ENCODE results near the gene NDUFS6. TPM values are rescaled to one million over a fixed set of nuclear protein-coding genes. Genes with fewer than 3 reads are reported as not detected.

The NDUFS6 gene
- 10 to 100 TPM; 50.0 to 94.2 (median 58.8) TPM for polyA plus RNA-seq (ENCODE audit: insufficient read length in 10 of 10)
- long read RNA-seq, donor 1, transcript NDUFS6-201 (4 exons, 1,082 nt) = major isoform, 60 of 88 reads
- long read RNA-seq, donor 1, partial matches to known transcripts = 26 of 88 reads
- long read RNA-seq, donor 1, other reads (novel, unspliced or antisense) = 0 of 88 reads
- long read RNA-seq, donor 2, transcript NDUFS6-201 (4 exons, 1,082 nt) = major isoform, 49 of 62 reads
- long read RNA-seq, donor 2, partial matches to known transcripts = 6 of 62 reads
- long read RNA-seq, donor 2, other reads (novel, unspliced or antisense) = 6 of 62 reads
- long read RNA-seq, donor 3 = 0 reads
- long read RNA-seq, donor 4, transcript NDUFS6-201 (4 exons, 1,082 nt) = major isoform, 43 of 59 reads
- long read RNA-seq, donor 4, partial matches to known transcripts = 9 of 59 reads
- long read RNA-seq, donor 4, other reads (novel, unspliced or antisense) = 5 of 59 reads
- long read RNA-seq, donor 5, transcript NDUFS6-201 (4 exons, 1,082 nt) = major isoform, 83 of 119 reads
- long read RNA-seq, donor 5, partial matches to known transcripts = 25 of 119 reads
- long read RNA-seq, donor 5, other reads (novel, unspliced or antisense) = 9 of 119 reads
- long read RNA-seq, donor 6, transcript NDUFS6-201 (4 exons, 1,082 nt) = major isoform, 69 of 100 reads
- long read RNA-seq, donor 6, partial matches to known transcripts = 21 of 100 reads
- long read RNA-seq, donor 6, other reads (novel, unspliced or antisense) = 7 of 100 reads
- long read RNA-seq, donor 7, transcript NDUFS6-201 (4 exons, 1,082 nt) = major isoform, 48 of 55 reads
- long read RNA-seq, donor 7, partial matches to known transcripts = 5 of 55 reads
- long read RNA-seq, donor 7, other reads (novel, unspliced or antisense) = 0 of 55 reads
- long read RNA-seq, donor 8, transcript NDUFS6-201 (4 exons, 1,082 nt) = major isoform, 44 of 69 reads
- long read RNA-seq, donor 8, partial matches to known transcripts = 25 of 69 reads
- long read RNA-seq, donor 8, other reads (novel, unspliced or antisense) = 0 of 69 reads
- long read RNA-seq, donor 9, transcript NDUFS6-201 (4 exons, 1,082 nt) = major isoform, 6 of 6 reads
- long read RNA-seq, donor 9, partial matches to known transcripts = 0 of 6 reads
- long read RNA-seq, donor 9, other reads (novel, unspliced or antisense) = 0 of 6 reads

DNA sequence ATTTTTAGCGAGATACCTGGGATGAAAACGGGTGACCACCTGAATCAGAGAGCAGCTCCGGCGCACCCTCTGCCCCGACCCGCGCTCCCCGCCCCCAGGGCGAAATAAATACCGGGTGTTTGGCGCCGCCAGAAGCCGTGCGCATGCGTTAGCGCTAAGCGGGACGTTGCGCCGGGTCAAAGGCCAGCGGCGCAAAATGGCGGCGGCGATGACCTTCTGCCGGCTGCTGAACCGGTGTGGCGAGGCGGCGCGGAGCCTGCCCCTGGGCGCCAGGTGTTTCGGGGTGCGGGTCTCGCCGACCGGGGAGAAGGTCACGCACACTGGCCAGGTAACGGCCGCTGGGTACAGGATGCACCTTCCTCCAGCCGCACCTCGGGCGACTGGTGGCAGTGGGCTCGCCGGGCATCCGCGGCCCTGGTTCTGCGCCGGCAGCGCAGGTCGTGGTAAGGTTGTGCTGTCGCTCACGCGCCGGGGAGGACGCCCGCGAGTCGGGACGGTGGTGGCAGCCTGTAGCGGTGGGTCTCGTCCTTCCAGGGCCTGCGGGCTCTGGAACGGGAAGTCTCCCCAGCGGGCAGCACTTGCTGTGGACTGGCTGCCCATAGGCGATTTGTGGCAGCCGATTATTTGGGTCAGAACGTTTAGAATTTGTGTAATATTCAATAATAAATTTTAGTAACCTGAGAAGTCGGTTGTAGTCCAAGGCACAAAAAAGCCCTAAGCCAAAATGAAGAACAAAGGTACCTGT is at the start of gene NDUFS6:
NDUFS6 (plus strand) TSS at position 186 of the 745 bp plus-strand sequence; CDS start at position 197, 11 bp downstream.
- peak; percentile 58 to 91 (median 83) for DNase-seq

DNA sequence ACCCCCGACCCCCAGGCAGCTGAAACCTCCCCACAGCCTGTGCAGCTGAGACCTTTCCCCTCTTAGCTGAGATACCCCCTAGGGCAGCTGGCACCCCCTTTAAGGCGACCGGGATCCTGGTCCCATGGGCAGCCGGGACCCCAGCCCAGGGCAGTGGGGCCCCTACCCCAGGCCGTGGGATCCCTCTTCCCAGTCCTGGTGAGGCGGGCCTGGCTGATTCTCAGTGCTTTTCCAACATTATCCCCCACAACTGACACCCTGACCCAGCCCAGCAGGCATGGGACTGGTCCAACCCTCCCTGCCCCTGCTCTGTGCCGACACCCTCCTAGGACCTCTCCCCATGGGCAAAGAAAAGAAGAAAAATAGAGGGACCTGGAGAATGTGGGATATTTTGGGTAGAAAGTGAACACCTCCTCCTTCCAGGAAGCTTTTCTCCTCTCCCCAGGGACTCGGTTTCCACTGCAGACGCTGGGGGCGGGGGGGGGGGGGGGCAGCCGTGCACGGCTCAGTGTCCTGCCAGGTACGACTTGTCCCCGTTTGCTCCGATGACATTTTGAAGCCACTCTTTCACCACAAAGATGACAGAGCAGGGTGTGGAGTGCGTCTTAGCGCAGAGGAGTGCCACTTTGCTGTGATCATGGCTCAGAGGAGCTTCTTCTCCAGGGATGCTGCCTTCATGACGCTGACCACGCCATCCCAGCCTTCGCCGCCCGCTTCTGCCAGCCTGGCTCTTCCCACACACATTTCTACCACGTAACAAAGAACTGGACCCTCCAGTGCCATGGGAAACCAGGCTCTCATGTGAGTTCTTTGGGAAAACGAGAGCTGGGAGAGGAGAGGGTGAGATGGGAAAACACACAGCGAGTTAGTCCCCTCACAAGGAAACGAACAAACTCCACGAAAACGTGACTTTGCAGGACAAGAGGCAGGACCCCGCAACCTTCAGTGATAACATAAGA is 49.1 kb upstream of the NDUFS6 start:
- no peak for DNase-seq

DNA sequence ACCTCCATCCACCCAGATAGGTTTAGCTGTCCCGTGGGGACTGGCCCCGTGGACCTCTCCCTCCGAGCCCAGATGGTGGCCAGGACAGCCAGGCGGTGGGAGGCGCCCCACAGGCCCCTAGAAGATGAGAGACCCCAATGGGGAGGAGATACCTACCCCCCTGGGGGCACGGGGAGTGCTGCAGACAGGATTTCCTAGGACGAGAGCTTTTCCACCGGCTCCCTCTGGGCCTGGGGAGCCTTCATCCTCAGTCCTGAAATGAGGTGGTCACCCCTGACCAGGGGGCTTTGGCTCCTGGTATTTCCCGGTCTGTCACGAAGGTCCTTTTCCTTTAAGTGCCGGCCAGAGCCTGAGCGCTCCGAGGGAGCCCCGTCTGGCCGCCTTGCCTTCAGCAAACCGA is 48.3 kb upstream of the NDUFS6 start:
- DNase-seq = no peak

DNA sequence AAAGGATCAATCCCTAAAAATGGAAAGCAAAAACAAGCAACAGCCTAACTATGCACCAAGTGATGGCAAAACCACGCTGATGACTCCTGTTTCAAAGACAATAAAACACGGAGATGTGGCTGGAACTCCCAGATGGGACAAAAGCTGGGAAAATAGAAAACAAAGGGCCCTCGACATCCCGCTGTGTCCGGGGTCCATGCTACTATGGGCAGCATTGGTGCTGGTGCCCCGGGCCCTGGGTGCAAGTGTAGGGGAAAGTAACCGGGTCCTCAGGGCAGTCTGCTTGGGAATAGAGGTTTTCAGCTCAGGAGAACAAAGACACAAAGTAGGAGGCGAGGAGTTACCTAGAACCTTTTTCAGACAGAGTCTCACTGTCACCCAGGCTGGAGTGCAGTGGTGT is 47.7 kb upstream of the NDUFS6 start:
- no peak for DNase-seq

DNA sequence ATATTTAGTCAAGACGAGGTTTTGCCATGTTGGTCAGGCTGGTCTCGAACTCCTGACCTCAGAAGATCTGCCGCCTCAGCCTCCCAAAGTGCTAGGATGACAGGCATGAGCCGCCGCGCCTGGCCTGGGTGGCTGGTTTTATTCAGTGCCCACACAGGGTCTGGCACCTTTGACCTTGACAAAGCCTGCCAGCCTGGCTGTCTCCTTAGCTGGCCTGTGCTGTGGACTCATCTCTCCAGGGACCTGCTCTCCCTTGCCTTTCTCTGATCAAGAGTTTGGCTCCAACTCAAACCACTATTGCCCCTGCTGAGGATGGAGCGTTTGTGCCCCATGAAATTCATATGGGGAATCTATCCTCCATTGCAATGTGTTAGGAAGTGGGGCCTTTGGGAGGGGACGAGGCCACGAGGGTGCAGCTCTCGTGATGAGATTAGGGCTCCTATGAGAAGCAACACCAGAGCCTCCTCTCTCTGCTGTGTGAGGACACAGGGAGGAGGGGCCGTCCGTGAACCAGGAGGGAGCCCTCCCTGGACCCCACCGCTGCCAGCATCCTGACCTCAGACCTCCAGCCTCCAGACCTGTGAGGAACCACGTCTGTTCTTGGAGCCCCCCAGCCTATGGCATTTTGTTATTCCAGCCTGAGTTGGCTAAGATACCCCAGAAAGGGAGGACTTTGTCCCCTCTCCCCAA is 46.5 kb upstream of the NDUFS6 start:
- DNase-seq = no peak

DNA sequence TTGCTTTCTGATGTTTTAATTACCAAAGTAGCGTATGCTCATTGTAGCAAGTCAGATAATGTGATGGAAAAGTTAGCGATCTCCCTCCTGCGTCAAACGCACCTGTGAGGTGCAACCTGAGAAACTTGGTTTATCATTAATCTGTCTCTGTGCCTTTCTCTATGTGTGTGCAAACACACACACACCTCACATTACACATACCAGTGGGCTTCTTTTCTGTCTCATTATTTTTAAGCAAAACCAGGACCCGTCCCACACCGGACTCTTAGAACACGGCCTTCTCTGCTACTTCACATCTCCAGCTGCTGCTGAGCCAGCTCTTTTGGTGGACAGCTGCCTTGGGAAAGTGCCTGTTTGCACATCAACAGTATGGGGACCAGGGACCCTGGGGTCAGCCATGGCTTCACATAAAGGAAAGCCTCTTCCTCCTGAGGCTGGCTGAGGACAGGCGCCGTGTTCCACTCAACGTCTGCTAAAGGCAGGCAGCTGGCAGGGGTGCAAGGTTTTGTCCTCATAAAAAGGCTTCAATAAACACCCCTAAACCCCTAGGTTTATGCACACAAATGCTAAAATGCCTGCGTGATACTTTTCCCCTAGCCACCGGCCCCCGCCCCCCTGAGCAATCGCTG is 45.8 kb upstream of the NDUFS6 start:
- peak in 1 of 3 donors; percentile 30 for DNase-seq

DNA sequence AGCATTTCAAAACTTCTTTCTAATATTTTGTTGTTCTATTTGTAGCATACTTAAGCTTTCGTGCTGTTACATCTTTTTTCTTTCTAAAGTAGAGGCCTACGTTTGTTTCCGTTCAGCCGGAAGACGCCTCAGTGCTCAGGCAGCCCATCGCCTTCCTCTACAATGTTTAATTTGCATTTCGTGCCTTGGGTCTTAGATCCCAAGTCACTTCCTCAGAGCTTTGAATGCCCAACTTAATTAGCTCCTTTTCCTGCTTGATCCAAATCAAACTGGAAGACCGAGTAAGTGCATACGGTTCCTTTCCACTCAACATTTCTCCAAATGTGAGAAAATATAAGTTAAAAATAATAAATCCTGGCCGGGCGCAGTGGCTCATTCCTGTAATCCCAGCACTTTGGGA is 44.7 kb upstream of the NDUFS6 start:
- DNase-seq = no peak

DNA sequence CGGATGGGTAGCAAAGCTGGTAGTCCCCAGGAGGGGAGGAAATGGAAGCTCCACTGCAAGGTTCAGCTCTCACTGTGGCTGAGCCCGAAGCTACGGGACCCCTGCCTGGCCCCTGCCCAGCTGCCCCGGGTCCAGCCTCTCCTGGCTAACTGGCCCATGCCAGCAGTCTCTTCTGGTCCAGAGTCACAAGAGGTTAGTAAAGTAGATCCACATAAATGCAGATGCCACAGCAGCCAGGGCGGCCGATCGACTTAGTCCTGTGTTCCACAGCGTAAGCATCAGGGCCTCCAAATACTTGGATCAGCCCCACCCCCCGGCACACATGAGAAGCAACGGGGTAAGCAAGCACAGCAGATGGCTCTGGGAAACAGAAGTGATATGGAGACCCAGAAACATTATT is 43.7 kb upstream of the NDUFS6 start:
- no peak for DNase-seq

DNA sequence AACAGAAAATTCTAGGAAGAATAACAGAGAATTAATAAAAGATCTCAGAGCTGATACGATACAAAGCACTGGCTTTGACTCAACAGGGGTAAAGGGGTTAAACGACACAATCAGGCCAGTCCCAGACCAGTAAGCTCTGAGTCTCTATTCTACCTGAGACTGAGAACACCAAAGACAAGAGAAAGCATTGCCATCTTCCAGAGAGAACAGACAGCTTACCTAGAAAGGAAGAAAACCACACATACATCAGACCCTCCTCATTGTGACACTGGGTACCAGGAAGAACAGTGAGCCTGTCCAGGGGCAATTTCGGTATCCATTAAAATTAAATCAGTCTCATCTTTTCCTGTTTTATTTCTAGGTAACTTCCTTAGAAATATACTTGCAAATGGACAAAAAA is 42.6 kb upstream of the NDUFS6 start:
- no peak for DNase-seq

DNA sequence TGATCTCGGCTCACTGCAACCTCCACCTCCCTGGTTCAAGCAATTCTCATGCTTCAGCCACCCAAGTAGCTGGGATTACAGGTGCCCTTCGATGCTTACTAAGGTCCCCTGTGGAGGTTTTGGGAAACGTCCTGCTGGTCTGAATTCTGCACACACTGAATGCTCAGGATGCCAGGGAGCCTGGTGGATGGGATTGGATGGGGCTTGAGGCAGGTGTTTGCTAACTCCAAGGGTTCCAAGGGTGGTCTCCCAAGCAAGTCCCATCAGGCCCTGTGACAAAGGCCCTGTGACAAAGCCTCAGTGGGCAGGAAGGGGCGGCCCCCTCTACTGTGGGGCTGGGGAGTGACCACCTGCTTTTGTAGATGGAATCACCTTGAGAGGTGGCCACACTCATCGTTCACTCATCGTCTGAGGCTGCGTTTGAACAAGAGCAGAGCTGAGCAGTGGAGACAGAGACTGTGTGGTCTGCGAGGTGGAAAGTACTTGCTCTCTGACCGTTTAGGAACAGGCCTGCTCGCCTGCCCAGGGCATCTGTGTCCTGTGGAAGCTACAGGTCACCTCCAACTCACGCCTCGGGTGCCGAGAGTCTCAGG is 41.7 kb upstream of the NDUFS6 start:
- no peak for DNase-seq

DNA sequence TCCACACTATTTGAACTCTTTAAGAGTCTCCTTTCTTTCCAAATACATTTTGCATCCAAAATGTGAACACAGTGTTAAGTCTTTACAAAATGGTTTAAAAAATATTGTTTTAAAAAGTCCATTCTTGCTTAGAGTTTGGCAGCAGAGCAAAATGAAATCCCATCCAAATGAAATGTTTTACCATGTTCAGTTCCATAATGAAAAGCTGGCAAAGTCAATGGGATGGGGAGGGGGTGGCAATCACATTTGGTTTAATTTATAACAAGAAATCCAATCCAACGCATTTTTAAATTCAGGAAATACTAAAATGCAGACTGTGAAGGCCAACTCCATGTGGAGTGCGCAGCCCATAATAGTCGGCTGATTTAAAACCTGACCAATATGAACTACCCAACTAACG is 41.0 kb upstream of the NDUFS6 start:
- no peak for DNase-seq

DNA sequence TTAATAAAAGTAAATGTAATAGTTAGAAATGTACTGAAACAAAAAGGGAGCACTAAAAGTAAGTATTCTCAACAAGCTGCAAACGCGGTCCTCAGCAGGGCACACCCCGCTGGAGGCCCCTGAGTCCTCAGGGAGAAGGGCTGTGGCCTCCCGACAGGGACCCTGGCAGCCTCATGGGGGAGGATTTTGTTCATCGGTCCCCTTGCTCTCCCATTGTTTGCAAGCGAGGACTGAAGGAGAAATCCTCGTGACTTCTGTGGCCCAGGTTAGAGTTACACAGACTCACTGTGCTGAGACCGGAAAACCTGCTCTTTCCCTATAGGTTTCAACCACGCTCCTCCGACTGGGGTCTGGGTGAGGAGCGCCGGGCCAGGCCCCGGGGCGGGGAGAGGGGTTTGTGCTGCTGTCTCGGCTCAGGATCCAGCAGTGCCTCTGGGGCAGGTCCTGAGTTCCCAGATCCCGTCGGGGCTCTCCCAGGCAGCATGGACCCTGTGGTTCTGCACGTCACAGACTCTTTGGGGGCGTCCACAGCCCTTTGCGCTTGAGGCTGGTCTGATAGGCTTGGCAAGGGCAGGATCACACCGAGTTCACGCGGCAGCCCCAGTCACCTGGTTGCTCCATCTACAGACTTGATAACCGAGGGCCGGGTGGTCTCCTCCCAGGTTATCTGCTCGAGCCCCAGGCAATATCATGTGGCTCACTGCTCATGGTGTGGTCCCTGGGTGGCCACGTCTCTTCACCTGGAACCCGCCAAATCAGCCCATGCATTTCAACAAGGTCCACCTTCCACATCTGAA is 40.4 kb upstream of the NDUFS6 start:
- DNase-seq = no peak

DNA sequence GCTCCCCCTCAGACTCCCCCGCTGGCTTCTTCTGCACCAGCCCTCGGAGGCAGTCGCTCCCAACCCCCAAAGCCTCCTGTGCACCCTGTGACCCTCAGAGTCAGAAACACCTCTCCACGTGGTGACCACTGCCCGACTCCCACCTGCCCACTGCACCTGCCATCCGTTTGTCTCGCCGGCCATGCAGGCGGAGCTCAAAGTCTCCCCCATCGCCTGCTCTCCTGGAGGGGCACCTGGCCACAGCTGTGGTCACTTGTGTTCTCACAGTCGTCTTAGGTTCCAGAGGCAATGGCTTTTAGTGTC is 39.8 kb upstream of the NDUFS6 start:
- no peak for DNase-seq

DNA sequence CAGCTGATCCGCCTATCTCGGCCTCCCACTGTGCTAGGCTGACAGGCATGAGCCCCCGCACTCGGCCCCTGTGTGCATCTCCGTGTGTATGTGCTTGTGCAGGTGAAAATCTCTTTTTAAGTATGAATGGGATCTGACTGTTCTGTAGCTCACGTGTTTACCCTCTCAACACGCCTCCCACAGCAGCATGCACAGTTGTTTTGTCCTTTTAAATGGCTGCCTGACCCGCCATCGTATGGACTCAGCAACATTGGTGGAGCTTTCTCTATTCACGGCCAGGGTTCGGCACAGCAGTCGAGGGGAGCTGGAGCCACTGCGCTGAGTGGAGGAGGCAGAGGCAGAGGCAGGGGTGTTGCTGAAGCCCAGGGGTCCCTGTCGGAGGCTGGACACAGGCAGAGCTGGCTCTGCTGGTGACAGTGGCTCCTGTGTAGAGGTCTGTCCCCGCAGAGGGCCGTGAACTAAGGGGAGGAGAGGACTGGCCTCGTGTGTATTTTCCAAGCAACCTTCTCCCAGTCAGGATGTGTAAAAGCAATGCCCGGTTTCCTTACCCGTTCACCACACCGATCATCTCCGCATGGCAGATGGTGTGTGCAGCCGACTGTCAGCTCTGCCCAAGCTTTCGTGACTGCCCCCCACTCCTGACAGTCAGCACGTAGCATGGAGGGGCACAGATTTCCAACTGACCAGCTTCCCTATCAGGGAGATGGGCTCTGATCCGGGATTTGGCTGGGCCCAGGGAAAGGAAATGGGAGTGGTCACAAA is 38.9 kb upstream of the NDUFS6 start:
- no peak for DNase-seq

DNA sequence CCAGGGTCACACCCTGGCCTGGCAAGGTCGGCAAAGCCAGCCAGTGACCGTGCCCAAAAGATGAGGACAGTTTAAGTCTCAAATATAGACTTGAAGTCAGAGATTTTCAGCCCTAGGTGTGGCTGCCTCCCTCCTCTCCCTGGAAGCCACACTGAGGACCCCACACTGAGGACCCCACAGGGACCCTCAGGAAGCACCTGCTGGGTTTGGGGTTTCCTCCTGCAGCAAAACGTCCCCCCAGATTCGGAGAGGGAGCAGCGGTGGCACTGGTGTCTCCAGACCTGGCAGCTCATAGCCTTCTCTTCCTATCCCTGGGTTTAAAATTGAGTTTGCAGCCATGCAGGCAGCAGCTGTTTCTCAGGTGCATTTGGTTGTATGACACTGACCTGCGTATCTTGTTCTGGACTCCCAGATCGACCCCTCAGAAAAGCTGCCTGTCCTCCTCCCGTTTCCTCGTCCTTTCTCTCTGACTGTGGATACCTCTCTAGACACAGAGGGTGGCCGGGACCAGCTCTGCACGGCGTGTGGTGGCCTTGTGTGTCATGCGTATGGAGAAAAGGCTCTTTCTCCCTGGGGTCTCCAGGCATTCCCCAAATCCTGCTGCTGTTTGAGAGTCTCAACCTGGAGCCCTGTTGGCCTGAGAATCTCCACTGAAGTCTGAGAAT is 38.2 kb upstream of the NDUFS6 start:
- DNase-seq = no peak

DNA sequence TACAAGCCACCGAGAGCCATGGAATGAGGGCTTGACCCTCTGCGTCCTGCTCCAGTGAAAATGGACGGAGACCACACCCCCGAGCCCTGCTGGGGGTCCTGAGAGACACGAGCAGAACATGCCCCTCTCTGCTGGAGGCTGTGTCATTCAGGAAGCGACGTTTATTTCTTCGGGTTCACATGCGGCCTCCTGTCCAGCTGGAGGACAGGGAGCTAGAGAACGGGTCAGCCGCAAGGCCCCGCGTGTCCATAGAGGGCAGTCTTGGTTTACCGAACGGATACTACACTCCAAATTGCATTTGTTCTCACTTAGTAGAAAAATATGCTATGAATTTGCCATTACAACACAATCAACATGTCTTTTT is 37.7 kb upstream of the NDUFS6 start:
- peak; percentile 35 to 73 (median 49) for DNase-seq
